Subcutaneous adipose tissue (tissue), 4 donors: Measurements from ENCODE around the gene MYCBP2. TPM values are rescaled to one million over a fixed set of nuclear protein-coding genes. Genes with fewer than 3 reads are reported as not detected.

Source experiments
- total RNA-seq, 4 donors: library from RNA; depleted of rRNA; stranded (reverse); fragments of >200 nt; gene quantifications; one replicate each; pipeline ENCODE4 v1.1.0, GENCODE V29; 2016
- TF ChIP-seq, protein P1 (sequence below): fragments of 450-650 bp; IDR thresholded peaks from one replicate; pipeline ENCODE4 v1.5.1; 2016; ENCODE audit warnings: low read depth, mild to moderate bottlenecking, control low read depth, antibody characterized with exemption, moderate library complexity

The MYCBP2 gene
- total RNA-seq, 4 donors from 2014 or later = 316 to 377 (median 343) TPM

DNA sequence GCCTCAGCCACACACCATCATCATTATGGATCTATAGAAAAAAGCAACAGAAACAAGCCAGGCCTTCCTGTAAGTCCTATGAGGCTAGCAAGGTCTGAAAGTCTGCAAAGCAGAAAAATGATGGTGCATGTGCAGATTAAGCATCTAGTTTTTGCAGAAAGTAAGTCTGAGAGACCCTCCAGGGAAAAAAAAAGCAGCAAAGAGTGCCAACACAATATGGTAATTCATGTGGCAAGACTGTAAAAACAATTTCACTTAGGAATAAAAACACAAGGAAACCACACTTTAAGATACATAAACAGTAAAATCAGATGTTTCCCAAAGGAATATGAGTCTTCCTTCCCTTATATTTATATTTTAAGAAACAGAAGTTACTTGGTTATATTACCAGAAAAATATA, 187.6 kb downstream of the MYCBP2 start:
- TF ChIP-seq, protein P1, sequence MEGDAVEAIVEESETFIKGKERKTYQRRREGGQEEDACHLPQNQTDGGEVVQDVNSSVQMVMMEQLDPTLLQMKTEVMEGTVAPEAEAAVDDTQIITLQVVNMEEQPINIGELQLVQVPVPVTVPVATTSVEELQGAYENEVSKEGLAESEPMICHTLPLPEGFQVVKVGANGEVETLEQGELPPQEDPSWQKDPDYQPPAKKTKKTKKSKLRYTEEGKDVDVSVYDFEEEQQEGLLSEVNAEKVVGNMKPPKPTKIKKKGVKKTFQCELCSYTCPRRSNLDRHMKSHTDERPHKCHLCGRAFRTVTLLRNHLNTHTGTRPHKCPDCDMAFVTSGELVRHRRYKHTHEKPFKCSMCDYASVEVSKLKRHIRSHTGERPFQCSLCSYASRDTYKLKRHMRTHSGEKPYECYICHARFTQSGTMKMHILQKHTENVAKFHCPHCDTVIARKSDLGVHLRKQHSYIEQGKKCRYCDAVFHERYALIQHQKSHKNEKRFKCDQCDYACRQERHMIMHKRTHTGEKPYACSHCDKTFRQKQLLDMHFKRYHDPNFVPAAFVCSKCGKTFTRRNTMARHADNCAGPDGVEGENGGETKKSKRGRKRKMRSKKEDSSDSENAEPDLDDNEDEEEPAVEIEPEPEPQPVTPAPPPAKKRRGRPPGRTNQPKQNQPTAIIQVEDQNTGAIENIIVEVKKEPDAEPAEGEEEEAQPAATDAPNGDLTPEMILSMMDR = no peak

DNA sequence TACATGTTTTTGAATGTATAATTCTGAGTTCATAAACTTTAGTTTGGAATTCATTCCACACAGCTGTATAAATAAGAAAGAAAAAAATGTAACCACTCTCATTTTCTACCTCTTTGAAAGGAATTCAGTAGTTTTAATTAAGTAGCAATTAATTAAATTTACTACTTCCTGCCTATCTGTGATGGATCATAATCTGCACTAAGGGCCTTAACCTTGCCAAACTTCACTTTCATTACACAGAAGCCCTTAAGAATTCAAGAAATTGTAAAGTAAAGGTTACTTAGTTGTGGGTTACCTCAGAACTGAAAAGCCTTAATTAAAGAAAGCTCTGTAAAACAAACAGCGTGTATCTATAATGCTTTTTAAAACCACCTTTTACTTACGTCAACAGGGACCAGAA, 188.1 kb downstream of the MYCBP2 start:
- TF ChIP-seq, protein P1 = no peak

DNA sequence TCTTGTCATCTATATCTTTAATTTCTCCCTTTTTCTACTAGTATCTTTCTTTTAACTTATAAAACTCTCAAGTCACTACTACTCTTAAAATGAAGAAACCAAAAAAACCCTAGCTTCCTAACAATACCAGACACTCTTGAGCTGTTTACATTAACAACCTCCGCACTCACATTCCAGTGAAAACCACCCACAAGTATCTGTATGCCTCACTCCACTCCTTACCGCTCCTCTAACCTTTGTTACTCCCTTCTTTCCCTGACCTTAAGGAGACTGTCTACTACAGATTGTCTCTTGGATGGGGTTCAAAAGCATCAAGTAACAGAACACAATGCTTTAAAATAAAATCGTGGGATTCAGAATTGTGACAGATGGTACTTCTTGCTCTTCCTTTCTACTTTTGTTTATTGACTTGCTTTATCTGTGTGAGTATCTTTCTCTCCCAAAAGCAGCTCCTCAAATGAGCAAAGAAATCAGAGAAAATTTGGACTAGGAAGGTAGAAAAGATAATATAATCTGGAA, 189.9 kb downstream of the MYCBP2 start:
- TF ChIP-seq, protein P1 = no peak

DNA sequence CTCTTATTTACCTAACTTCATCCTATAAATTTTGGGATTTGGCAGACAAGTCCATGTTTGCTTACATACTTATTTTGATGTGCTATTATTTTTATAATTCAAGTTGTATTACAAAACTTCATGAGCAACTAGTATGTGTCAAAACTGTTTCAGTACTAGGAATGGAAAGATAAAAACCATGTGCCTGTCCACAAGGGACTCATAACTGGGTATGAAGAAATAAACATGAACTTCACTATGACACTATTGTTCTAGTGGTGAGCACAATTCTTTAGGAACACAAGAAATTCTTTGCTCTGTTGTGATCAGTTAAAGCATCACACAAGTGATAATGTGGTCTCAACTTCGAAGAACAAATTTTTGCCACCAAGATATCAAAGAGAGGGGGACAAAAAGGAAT, 202.5 kb downstream of the MYCBP2 start:
- TF ChIP-seq, protein P1 = no peak

DNA sequence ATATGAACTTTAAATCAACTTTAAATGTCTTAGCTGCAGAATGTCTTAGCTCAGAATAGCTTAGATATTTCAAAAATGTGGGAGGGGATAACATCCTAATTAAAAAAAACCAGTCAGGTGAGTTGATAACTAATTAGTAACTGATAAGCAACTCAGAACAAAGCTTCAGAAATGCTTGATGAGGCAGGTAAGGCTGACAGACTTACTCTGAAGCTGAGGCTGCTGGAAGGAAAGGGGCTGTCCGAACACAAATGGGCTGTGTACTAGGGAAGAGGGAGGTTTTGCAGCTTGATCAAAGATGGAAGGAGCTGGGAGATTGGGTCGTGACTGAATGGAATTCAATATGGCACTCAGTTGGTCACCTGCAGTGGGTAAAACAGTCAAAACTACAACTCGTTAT, 208.8 kb downstream of the MYCBP2 start:
- TF ChIP-seq, protein P1 = no peak

DNA sequence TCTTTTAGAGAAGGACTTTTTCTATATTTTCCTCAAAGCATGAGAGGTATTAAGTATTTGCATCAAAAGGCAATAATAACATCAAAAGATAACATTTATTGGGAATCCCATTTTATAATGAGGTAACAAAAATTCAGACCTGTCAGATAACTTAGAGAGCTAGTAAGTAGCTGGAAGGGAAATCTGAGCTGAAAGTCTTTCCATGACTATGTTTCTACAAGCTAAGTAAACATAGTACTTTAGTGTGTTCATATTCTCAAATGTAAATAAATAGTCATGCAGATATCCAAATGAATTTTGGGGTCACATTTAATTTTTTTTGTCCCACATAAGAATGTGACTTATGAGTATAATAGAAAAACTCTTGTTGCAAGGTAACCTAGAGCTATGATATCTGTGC, 212.6 kb downstream of the MYCBP2 start:
- TF ChIP-seq, protein P1 = no peak

DNA sequence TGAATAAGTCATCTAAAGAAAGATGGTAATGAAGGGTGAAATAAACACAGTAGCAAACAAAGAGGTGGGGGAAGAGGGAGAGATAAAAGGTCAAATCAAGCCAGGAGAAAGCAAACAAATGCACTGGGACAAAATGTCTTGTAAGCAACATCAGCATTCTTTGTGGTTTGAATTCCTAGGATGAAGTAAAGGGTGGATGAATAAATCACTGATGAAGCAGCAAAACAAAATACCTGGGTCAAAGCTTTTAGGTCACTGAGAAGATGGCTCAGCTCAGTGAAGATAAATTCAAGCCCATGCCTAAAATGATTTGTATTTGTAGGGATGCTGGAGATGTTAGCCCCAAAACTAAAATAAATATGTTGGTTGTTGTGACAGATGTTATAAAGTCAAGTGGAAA, 213.4 kb downstream of the MYCBP2 start:
- TF ChIP-seq, protein P1 = no peak
